HG03135 (cell line): ENCODE results near the gene DNAJC7.
"Not testable (repeated sequence)": the region's sequence is repeated elsewhere in the genome, so short reads cannot be mapped to it uniquely, and the experiment has no call there.

ENCODE experiments used
- ATAC-seq: cut with Tn5 transposase; IDR thresholded peaks from one replicate; pipeline ENCODE4 v1.9.1; 2021; ENCODE audit warnings: mild to moderate bottlenecking, moderate library complexity; ENCODE audit not compliant: unreplicated experiment

DNAJC7 gene

DNA sequence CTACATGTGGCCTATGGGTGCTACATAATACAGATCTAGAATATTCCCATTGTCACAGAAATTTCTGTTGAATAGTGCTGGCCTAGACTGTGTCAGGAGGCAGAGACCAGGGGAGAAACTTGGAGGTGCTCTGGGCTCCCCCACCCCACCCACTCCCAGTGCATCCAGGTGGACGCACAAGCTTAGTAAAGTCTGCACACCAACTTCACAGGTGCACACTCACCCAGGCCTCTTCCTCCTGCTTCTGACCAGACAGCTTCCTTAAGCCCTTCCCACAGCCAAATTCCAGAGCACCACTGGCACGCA, 58.3 kb downstream of the DNAJC7 start:
- no peak for ATAC-seq

DNA sequence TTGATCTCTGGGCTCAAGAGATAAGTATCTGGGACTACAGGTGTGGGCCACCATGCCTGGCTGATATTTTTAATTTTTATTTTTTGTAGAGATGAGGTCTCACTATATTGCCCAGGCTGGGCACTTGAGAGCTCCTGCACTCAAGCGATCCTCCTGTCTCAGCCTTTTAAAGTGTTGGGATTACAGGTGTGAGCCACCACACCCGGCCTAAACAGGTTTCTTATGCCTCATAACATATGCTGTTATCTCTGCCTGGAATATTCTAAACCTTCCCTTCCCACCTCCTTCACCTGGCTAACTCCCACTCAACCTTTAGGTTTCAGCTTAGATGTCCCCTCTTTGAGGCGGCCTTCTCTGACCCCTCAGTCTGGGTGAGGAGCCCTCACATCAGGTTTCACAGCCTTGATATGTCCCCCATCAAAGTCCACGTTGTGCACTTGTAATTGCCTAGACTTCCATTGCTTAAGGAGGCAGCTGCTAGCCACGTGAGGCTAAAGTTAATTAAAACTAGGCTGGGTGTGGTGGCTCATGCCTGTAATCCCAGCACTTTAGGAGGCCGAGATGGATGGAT, 59.3 kb downstream of the DNAJC7 start:
- ATAC-seq: no peak

DNA sequence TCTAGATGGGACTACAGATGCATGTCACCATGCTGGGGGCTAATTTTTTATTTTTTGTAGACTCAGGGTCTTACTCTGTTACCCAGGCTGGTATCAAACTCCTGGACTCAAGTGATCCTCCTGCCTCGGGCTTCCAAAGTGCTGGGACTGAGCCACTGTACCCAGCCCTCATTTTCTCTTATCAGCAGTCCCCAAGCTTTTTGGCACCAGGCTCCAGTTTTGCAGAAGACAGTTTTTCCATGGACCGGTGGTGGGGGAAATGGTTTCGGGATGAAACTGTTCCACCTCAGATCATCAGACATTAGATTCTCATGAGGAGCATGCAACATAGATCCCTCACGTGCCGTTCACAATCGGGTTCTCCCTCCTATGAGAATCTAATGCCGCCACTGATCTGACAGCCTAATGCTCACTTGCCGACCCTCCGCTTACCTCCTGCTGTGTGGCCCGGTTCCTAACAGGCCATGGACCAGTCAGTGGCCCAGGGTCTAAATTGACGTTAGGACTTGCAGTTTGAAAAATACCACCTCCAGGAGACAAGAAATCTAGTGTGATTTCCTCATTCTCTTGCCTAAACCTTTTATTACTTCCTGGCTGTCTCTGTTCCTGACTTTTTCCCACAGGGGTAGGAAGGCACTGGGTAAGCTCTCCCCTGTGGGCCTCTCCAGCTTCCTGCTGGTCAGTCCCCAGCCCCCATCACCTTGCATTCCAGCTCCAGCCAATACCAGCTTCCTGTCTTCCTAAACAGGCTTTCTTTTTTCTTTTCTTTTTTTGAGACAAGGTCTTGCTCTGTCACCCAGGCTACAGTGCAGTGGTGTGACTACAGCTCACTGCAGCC, 60.0 kb downstream of the DNAJC7 start:
- ATAC-seq: no peak

DNA sequence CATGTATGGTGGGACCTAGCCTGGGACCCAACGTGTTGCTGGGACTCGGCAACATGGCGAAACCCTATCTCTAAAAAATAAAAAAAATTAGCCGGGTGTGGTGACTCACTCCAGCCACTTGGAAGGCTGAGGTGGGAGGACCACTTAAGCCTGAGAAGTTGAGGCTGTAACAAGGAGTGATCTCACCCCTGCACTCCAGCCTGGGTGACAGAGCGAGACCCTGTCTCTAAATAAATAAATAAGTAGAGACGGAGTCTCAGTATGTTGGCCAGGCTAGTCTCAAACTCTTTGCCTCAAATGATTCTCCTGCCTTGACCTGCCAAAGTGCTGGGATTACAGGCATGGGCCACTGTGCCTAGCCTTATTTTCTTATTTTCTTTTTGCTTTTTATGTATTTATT, 60.7 kb downstream of the DNAJC7 start:
- no peak for ATAC-seq

DNA sequence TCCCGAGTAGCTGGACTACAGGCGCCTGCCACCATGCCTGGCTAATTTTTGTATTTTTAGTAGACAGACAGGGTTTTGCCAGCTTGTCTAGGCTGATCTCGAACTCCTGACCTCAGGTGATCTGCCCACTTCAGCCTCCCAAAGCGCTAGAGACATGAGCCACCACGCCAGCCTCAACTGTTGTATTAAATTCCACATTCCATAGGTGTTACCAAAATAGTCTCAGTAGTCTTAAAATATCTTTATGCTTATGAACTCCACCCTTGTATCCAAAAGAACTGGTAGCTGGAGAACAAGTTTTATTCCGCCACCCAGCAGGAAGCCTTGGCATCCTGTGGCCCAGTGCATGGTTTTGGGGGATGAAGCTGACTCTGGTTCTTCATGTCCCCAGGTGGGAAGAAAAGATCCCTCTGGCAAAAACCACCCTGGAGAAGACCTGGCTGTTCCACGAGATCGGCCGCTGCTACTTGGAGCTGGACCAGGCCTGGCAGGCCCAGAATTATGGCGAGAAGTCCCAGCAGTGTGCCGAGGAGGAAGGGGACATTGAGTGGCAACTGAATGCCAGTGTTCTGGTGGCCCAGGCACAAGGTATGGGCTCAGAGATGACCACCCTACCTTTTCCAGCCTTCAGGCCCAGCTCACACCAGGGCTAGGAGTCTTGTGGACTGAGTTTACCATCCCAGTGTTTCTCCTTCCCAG, 68.3 kb downstream of the DNAJC7 start:
- ATAC-seq: no peak

DNA sequence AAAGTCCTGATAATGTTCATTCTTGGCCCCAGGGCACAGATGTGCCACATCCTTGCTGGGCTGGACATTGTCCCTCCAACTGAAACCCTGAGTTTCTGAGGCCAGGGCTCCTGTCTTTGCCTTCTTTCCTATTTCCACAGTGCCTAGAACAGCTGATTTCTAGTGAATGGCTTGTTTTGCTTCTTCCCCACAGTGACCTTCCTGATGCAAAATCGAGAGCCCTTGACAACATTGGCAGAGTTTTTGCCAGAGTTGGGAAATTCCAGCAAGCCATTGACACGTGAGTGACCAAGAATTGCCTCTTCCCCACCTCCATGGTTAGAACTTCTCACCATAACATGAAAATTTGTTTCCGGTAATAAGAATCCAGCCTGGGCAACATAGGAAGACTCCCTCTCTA, 72.3 kb downstream of the DNAJC7 start:
- ATAC-seq: no peak

DNA sequence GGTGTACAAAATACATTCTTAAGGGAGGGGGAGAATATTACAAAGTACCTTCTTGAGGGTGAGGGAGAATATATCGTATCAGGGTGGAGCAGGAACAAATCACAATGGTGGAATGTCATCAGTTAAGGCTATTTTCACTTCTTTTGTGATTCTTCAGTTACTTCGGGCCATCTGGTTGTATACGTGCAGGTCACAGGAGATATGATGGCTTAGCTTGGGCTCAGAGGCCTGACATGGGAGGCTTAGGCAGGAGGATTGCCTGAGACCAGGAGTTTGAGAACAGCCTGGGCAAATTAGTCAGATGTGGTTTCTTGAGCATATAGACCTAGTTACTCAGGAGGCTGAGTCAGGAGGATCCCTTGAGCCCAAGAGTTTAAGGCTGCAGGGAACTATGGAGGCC, 73.7 kb downstream of the DNAJC7 start:
- no peak for ATAC-seq

DNA sequence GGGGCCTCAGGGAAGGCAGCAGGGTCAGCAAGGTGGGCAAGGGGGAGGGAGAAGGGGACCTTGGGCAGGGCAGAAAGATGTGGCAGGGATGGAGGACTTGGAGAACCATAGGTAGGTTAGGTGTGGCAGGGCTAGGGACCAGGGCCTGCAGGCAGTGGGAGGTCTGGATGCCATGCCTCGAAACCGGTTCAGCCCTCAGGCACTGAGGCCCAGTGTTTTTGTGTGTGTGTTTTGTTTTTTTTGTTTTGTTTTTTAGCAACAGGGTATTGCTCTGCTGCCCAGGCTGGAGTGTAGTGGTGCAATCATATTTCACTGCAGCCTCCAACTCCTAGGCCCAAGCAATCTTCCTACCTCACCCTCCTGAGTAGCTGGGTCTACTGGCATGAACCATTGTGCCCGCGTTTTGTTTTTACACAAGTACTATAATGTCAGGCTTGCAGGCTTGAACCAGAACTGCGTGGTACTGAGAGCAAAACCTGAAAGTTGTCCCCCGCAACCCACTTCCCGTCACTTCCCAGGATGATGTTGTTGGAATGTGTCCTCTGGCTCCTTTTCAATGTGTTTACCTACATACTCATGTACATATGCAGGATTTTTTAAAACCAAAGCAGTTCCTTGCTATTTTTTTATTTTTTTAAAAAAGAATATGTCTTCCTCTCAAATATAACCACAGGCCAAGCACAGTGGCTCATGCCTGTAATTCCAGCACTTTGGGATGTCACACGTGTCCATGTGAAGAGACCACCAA, 74.4 kb downstream of the DNAJC7 start:
- no peak for ATAC-seq

DNA sequence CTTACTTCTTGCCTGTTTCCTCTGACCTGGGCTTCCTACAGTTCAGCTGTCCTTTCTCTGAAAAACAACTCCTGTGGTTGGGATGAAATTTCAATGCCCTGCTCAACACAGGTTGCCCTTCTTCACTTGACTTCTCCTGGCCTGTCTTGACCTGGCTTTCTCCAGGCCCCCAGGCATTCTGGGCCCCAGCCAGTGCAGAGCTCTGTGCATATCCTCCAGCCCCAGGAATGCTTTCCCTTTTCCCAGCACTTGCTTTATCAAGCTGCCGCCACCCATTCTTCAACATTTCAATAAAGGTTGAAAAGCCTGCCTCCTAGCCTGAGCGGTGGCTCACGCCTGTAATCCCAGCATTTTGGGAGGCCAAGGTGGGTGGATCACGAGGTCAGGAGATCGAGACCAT, 76.1 kb downstream of the DNAJC7 start:
- no peak for ATAC-seq

DNA sequence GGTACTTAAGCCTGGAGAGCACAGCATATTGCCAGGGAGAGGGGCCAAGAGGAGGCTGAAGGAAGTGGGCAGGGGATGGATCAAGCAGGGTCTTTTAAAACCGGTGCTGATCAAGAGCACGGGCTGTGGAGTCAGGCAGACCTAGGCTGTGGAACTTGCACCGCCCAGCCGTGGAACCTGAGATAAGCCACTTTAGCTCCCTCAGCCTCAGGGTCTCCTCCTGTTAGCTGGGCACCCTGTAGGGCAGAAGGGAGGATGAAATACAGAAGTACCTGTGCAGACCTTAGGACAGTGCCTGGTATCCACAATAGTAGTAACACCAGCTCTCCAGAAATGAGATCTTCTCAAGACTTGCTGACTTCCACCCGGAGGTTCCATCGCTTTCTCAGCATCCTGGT, 77.5 kb downstream of the DNAJC7 start:
- no peak for ATAC-seq

DNA sequence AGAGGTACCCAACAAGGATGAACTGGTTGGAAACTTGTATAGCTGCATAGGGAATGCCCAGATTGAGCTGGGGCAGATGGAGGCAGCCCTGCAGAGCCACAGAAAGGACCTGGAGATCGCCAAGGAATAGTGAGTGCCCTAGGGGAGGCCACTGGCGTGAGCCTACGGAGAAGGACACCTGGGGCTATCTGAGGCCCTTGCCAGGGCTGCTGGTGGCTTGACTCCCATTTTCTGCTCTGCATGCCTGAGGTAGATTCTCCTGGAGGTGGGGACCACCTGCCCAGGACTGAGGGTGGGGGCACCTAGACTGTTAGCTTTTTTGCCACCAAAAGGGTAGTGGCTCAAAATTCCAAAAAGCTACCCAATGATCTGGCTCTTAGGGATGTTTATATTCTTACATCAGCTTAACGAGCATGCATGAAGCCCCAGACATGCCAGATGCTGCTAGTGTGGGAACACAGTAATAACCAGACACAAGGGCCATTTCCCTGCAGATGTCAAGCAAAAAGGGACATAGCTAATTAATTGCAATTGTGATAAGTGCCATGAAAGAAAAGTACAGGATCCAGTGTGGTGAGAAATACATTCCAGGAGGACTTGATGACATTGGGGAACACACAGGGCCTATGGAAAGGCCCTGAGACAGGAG, 78.1 kb downstream of the DNAJC7 start:
- no peak for ATAC-seq

DNA sequence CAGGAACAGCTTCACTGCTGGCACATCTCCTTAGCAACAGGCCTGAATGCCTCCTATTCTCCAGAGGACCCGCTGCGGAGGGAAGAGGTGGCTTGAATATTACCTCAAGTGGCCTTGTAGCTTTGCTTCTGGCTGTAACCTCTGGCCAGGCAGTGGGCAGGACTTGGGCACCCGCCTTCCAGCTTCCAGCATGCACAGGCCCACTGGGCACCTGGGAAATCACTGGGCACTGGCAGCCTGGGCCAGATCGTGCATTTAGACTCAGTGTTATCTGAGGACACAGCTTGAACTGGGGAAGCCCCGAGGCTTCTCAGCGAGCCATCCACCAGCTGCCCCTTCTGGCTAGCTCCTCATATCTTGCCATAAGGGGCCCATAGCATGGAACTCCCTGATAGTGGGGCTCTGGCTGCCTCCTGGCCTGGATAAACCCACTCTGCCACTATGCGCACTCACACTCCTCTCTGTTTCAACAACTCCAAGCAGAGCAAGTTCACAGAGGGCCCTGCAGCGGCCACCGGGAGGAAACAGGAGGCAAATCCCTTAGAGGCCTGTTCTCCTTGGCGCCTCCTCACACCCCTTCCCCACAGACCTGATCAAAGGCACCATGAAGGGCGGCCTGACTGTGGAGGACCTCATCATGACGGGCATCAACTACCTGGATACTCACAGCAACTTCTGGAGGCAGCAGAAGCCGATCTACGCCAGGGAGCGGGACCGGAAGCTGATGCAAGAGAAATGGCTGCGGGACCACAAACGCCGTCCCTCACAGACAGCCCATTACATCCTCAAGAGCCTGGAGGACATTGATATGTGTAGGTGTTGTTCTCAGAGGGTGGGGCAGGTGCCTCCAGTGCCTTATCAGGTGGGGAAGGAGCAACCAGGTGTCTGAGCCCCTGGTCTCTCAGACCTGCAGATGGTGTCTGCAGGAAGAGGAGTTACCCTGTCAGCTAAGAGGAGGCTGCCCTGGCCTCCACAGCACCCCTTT, 79.0 kb downstream of the DNAJC7 start:
- no peak for ATAC-seq

DNA sequence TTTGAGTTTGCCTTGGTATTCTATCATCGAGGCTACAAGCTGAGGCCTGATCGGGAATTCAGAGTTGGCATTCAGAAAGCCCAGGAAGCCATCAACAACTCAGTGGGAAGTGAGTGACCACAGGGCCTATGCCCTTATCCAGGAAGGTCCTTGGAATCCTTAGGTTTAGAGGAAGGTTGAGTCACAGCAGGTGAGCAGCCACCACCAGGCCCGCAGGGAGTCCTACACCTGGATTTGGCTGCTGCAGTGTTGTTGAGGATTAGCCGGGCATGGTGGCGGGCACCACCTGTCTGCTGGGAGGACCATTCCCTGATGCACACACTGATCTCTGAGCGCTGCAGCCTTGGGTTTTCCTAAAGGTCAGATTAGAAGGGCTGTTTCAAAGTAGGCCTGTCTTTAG, 81.6 kb downstream of the DNAJC7 start:
- ATAC-seq: no peak

DNA sequence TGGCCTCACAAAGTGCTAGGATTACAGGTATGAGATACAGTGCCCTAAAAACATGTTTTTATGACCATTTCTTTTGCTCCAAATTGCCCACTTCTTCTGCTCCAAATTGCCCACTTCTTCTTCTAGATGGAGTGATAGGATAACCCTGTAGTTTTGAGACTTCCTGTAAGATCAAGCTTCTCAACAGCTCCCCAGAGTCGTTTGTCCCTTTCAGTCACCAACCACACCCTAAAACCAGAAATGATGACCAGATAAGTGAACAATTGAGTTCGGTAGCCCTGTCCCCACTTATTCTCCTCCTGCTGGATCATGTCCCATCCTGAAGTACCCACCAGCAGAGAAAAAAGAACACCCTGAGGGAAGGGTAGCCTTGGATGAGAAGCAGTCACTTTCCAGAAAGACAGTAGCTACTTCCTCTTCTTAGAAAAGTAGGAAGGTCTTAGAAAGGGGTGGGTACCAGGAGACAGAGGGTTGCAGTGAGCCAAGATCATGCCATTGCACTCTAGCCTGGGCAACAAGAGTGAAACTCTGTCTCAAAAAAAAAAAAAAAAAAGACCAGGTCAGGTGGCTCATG, 84.3 kb downstream of the DNAJC7 start:
- no peak for ATAC-seq

DNA sequence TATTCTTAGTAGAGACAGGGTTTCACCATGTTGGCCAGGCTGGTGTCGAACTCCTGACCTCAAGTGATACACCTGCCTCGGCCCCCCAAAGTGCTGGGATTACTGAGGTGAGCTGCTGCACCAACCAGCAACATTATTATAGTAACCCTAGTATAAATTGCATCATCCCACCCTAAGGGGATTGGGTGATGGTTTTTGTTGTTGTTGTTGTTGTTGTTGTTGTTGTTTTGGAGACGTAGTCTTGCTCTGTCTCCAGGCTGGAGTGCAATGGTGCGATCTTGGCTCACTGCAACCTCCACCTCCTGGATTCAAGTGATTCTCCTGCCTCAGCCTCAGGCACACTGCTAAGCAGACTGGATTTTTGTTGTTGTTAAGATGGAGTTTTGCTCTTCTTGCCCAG, 85.5 kb downstream of the DNAJC7 start:
- not testable (repeated sequence) for ATAC-seq

DNA sequence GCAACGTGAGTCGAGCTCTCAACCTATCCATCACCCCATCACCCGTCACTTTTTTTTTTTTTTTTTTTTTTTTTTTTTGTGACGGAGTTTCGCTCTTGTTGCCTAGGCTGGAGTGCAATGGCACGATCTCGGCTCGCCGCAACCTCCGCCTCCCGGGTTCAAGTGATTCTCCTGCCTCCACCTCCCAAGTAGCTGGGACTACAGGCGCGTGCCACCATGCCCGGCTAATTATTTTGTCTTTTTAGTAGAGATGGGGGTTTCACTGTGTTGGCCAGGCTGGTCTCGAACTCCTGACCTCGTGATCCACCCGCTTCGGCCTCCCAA, 86.4 kb downstream of the DNAJC7 start:
- peak; percentile 45 for ATAC-seq

DNA sequence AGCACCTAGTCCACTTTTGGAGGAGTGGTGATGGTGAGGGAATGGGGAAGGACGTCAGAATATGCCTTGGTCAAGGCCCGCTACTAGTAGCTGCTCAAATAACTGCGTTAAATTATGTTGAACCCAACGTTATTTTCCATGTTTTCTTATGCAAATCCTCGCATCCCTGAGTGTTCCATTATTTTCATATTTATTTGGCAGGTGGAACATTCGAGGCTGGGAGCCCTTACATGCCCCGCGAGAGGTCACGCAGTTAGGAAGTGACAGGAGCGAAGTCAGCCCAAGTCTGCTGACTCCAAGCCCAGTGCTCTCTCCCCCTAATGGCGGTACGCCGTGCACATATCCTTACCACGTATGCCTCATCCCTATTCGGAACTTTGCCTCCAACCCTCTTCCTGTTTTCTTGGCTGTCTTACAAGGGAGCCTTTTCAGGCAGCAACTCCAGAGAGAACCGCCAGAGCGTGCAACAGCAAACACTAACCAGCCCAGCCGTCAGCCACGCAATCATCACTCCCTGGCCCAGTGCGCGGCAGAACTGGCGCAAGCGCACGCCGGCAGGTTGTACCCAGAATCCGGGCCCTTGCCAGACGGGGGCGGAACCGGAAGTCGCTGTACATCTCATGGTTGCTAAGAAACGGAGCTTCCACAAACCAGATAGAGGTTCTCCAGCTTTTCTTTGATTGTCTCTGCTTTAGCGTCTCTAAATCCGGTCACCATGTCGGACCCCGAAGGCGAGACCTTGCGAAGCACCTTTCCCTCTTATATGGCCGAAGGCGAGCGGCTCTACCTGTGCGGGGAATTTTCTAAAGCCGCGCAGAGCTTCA, 87.0 kb downstream of the DNAJC7 start, which contains the start of gene ODAD4:
TSS of gene ODAD4 (plus strand) at position 609 of the 824 bp plus-strand sequence. CDS start at position 716, 107 bp downstream.
- ATAC-seq: peak; percentile 91

DNA sequence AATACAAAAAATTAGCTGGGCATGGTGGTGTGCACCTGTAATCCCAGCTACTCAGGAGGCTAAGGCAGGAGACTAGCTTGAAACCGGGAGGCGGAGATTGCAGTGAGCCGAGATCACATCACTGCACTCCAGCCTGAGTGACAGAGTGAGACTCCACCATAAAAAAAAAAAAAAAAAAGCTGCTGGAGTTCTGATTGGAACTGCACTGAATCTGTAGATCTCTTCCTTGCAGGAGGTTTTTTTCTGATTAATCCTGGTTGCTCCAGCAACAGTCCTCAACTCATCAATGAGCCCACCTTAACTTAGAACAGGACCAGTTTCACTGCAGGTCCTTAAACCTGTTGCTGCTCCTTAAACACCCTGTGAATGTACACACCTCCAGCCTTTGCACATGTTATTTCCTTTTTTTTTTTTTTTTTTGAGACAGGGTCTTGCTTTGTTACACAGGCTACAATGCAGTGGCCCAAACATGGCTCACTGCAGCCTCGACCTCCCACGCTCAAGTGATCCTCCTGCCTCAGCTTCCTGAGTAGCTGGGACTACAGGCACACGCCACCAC, 88.5 kb downstream of the DNAJC7 start:
- no peak for ATAC-seq
